22Rv1 (cell line): ENCODE data around the gene INPP5D.

Source experiments
- H3K27ac ChIP-seq: fragments of 450-650 bp; 2 replicates; pipeline ENCODE4 v1.5.1; 2017
- CTCF ChIP-seq: fragments of 450-650 bp; IDR thresholded peaks from 2 replicates; pipeline ENCODE4 v1.5.1; 2017; ENCODE audit warnings: mild to moderate bottlenecking
- ZFX ChIP-seq: fragments of 450-650 bp; IDR thresholded peaks from 2 replicates; pipeline ENCODE4 v1.6.1; 2017; ENCODE audit warnings: antibody characterized with exemption, borderline replicate concordance

Gene INPP5D

GRCh38 chr2:233225230-233226068 lies 165.3 kb downstream of the INPP5D start:
- no peak for TF ChIP-seq ZFX
- no peak for TF ChIP-seq CTCF
- H3K27ac ChIP-seq = no peak overlapping the region

- TF ChIP-seq CTCF (no peak), ZFX (no peak)
- no peak overlapping the region for H3K27ac ChIP-seq
These were observed 166.4 kb downstream of the INPP5D start for GRCh38 chr2:233226511-233227031.

- no peak overlapping the region for H3K27ac ChIP-seq
- TF ChIP-seq CTCF (no peak), ZFX (no peak)
These were observed 167.3 kb downstream of the INPP5D start for GRCh38 chr2:233227346-233227978.

GRCh38 chr2:233228376-233228775 lies 168.2 kb downstream of the INPP5D start:
- TF ChIP-seq CTCF (no peak), ZFX (no peak)
- no peak overlapping the region for H3K27ac ChIP-seq

GRCh38 chr2:233233618-233234230 lies 173.6 kb downstream of the INPP5D start:
- H3K27ac ChIP-seq = no peak overlapping the region
- TF ChIP-seq CTCF (no peak), ZFX (no peak)

- H3K27ac ChIP-seq = no peak overlapping the region
- no peak for TF ChIP-seq CTCF
- TF ChIP-seq ZFX = no peak
These were observed 174.1 kb downstream of the INPP5D start for GRCh38 chr2:233234264-233234663.

- H3K27ac ChIP-seq = no peak overlapping the region
- TF ChIP-seq CTCF (no peak), ZFX (no peak)
These were observed 174.9 kb downstream of the INPP5D start for GRCh38 chr2:233234996-233235395.
